Epithelial cell of proximal tubule (primary cell): ENCODE results near the gene KCTD2. TPM values are rescaled to one million over a fixed set of nuclear protein-coding genes. Genes with fewer than 3 reads are reported as not detected.
"Not testable (repeated sequence)": the region's sequence is repeated elsewhere in the genome, so short reads cannot be mapped to it uniquely, and the experiment has no call there.

ENCODE experiments used
- DNase-seq: peaks from one replicate; pipeline ENCODE4 v3.0.0-alpha.2; 2011; ENCODE audit warnings: low read depth
- H3K4me3 ChIP-seq: 2 replicates; pipeline ENCODE4 v1.5.1; 2011; ENCODE audit warnings: low read depth, mild to moderate bottlenecking, low read length
- total RNA-seq: library from RNA; depleted of rRNA; stranded (reverse); fragments of >200 nt; gene quantifications from 2 replicates; pipeline ENCODE4 v1.2.3, GENCODE V29; 2015
- TF ChIP-seq, protein P1 (sequence below): conservative IDR thresholded peaks from 2 replicates; pipeline ENCODE4 v1.5.1; 2012; ENCODE audit warnings: low read depth, mild to moderate bottlenecking, low read length

KCTD2 gene
- total RNA-seq, 1 donor from 2014 or later, result 19.2 TPM

DNA sequence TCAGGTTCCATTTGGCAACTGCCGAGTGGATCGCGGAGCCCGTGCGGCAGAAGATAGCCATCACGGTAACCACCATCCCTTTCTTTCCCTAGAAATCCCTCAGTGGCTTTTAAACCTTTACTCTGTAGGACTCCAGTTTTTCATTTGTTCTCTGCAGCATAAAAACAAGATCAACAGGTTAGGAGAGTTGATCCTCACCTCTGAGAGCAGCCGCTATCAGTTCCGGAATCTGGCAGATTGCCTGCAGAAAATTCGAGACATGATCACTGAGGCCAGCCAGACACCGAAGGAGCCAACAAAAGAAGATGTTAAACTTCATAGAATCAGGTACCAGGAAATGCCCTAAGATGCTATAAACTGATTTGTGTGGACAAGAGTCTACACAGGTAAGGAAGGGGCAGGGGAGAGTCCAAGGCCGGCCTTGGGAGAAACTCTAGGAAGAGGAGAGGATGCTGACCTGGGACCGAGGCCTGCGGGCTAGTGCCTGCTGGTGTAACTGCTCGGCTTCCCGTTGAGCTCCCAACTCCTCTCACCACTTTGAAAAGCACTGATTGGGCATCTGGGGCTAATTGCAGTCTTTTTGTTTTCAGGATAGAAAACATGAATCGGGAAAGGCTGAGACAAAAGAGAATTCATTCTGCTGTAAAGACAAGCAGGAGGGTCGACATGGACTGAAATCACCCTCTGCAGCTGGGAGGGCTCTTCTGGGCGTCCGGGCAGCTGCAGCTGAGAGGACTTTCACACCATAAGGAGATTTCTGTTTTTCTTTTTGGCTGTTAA is 26.5 kb upstream of the KCTD2 start:
- TF ChIP-seq, protein P1, sequence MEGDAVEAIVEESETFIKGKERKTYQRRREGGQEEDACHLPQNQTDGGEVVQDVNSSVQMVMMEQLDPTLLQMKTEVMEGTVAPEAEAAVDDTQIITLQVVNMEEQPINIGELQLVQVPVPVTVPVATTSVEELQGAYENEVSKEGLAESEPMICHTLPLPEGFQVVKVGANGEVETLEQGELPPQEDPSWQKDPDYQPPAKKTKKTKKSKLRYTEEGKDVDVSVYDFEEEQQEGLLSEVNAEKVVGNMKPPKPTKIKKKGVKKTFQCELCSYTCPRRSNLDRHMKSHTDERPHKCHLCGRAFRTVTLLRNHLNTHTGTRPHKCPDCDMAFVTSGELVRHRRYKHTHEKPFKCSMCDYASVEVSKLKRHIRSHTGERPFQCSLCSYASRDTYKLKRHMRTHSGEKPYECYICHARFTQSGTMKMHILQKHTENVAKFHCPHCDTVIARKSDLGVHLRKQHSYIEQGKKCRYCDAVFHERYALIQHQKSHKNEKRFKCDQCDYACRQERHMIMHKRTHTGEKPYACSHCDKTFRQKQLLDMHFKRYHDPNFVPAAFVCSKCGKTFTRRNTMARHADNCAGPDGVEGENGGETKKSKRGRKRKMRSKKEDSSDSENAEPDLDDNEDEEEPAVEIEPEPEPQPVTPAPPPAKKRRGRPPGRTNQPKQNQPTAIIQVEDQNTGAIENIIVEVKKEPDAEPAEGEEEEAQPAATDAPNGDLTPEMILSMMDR, result no peak
- no peak for DNase-seq
- no peak overlapping the region for H3K4me3 ChIP-seq

DNA sequence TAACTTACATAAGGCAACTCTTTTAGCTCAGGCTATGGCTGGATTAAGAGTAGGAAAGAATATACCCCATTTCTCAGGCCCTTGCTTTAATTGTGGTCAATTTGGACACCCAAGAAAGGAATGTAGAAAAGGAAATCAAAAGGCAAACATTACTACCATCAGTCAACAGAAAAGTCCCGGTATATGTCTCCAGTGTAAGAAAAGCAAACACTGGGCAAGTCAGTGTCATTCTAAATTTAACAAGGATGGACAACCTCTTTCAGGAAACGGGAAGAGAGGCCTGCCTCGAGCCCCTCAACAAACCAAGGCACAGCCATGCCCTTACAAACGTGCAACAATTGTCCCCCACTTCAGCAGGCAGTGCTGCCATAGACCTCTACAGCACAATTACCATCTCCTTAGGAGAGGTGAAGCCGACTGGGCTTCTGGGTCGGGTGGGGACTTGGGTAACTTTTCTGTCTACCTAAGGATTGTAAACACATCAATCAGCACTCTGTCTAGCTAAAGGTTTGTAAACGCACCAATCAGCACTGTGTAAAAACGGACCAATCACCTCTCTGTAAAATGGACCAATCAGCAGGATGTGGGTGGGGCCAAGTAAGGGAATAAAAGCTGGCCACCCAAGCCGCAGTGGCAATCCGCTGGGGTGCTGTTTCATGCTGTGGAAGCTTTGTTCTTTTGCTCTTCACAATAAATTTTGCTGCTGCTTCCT is 22.2 kb upstream of the KCTD2 start:
- TF ChIP-seq, protein P1, result no peak
- DNase-seq, result no peak
- no peak overlapping the region for H3K4me3 ChIP-seq

DNA sequence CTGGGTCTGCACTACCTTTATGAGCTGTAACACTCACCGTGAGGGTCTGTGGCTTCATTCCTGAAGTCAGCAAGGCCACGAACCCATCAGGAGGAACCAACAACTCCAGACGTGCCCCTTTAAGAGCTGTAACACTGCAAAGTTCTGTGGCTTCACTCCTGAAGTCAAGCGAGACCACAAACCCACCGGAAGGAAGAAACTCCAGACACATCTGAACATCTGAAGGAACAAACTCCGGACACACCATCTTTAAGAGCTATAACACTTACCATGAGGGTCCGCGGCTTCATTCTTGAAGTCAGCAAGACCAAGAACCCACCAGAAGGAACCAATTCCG is 21.7 kb upstream of the KCTD2 start:
- not testable (repeated sequence) for DNase-seq, H3K4me3 ChIP-seq

DNA sequence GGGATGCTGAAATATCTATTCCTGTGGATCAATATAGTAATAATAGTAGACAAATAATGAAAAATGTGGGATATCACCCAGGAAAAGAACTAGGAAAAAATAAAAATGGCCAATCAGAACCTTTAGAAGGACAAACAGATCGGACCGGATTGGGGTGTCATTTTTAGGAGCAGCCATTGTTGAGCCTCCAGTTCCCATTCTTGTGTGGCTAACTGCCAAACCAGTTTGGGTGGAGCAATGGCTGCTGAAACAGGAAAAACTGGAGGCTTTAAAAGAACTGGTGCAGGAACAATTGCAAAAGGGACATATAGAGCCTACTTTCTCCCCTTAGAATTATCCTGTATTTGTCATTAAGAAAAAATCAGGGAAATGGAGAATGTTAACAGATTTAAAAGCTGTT is 20.4 kb upstream of the KCTD2 start:
- H3K4me3 ChIP-seq, DNase-seq: not testable (repeated sequence)

DNA sequence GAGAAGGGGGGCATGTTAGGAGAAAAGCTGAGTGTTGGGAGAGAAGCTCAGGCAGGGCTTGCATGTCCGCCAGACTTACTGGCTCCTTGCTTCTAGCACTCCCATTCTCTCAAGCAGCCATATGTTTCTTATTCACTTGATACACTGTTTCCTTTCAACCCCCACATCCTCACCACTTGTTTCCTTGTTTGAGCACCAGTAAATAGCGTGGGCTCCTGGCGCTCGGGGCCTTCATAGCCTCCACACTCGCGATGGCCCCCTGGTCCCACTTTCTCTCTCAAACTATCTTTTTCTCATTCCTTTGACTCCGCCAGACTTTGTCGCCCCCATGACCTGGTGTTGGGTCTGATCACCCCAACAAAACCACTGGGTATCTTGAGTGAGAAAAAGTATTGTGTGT is 16.9 kb upstream of the KCTD2 start:
- no peak for DNase-seq
- no peak overlapping the region for H3K4me3 ChIP-seq
- TF ChIP-seq, protein P1, result no peak

DNA sequence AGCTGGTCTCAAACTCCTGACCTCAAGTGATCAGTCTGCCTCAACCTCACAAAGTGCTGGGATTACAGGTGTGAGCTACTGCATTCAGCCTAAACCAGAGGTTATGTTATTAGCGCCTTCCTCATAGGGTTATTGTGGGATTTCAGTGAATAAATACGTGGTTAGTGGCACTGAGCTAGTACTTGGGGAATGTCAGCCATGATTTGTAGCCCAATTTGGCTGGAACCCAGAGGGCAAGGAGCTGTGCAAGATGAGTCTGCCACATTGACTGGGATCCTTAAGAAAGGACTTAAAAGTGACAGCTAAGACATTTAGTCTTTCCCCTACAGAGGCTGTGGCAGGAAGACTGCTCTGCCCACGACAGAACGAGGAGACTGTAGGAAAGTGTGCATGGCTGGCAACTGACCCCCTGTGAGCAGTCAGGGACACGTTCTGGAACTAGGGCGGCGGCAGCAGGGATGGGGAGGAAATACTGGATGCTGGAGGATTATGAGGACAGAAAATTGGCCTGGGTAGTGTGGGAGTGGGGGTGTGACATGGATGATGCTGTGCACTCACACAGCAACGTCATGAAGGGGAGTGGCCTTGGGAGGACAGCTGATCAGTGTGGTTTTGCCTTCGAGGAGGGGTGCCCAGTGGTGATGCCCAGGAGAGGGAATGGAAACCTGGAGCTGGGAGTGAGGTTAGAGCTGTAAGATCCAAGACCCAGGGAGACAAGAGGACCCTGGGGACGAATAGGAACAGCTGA is 14.9 kb upstream of the KCTD2 start:
- TF ChIP-seq, protein P1, result no peak
- peak overlapping the region; percentile 22 for H3K4me3 ChIP-seq
- no peak for DNase-seq

DNA sequence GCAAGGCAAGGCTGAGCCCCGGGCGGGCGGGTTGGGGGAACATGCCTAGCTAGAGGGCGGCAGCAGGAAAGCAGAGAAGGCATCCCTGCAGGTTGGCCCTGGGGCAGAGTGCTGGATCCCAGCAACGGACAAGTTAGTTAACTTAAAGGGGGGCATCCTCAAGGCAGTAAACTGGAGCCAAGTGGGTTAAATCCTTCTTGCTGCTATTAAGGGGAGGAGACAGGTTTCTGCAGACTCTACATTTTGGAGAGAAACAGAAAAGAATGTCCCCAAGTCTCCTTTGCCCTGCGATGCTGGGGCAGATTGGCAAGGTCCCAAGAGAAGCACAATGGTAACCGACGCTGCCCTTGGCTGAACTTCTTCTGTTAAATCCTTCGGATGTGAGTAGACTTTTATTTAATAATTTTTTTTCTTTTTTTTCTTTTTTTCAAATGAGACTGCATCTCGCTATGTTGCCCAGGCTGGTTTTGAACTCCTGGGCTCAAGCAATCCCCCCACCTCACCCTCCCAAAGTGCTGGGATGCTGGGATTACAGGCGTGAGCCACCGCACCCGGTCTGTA is 14.2 kb upstream of the KCTD2 start:
- no peak for DNase-seq
- TF ChIP-seq, protein P1, result no peak
- H3K4me3 ChIP-seq, result peak overlapping the region; percentile 91
